Tibial nerve (tissue), 4 donors: ENCODE measurements around the gene CORO2B. TPM values are rescaled to one million over a fixed set of nuclear protein-coding genes. Genes with fewer than 3 reads are reported as not detected.

Experiments used
- DNase-seq, 2 donors: peaks; one replicate each; pipeline ENCODE4 v3.0.0-alpha.2; 2019; ENCODE audit warnings: low spot score in 2 of 2
- H3K27ac ChIP-seq, 4 donors: fragments of 200-600 bp; sonication (generic) in 3 of 4; one replicate each; pipeline ENCODE4 v1.5.1; 2017 to 2019; ENCODE audit warnings: mild to moderate bottlenecking in 1 of 4
- H3K27me3 ChIP-seq, 2 donors: fragments of 200-600 bp; sonication (generic) in 1 of 2; one replicate each; pipeline versions ENCODE4 v1.5.1 to v1.6.0; 2017 to 2019
- H3K36me3 ChIP-seq, 3 donors: fragments of 200-600 bp; sonication (generic); one replicate each; pipeline ENCODE4 v1.5.1; 2018 to 2019
- H3K4me1 ChIP-seq, 4 donors: fragments of 200-600 bp; sonication (generic) in 3 of 4; one replicate each; pipeline ENCODE4 v1.5.1; 2017 to 2019
- H3K4me3 ChIP-seq, 4 donors: fragments of 200-600 bp; sonication (generic) in 3 of 4; one replicate each; pipeline ENCODE4 v1.5.1; 2017 to 2019; ENCODE audit warnings: mild to moderate bottlenecking in 1 of 4, moderate library complexity in 1 of 4
- H3K9me3 ChIP-seq, 4 donors: fragments of 200-600 bp; sonication (generic) in 3 of 4; one replicate each; pipeline ENCODE4 v1.5.1; 2017 to 2019
- CTCF ChIP-seq, 5 experiments: fragments of 200-600 bp in 3 of 5; fragments of 450-650 bp in 2 of 5; sonication (generic) in 3 of 5; IDR thresholded peaks; one replicate each; pipeline ENCODE4 v1.5.1; 2016 to 2019; ENCODE audit warnings: antibody characterized with exemption in 5 of 5, mild to moderate bottlenecking in 3 of 5, moderate library complexity in 2 of 5
- EP300 ChIP-seq, 2 donors: sonication (generic); formaldehyde crosslinking; IDR thresholded peaks; one replicate each; pipeline ENCODE4 v1.6.1; 2017; ENCODE audit warnings: antibody characterized with exemption in 2 of 2, mild to moderate bottlenecking in 1 of 2
- POLR2A ChIP-seq, 2 donors: fragments of 450-650 bp; IDR thresholded peaks; one replicate each; pipeline ENCODE4 v1.6.1; 2017; ENCODE audit warnings: antibody characterized with exemption in 2 of 2, mild to moderate bottlenecking in 2 of 2, moderate library complexity in 2 of 2
- WGBS, 2 donors: methylation state at CpG; one replicate each; pipeline ENCODE4 v1.1.5; 2018; 5-methylcytosine and 5-hydroxymethylcytosine counted together
- total RNA-seq, 4 donors: library from RNA; depleted of rRNA; stranded (reverse); fragments of >200 nt; gene quantifications; one replicate each; pipeline ENCODE4 v1.1.0, GENCODE V29; 2016

The CORO2B gene
- total RNA-seq, 4 donors from 2014 or later: 6.3 to 12.6 (median 9.6) TPM

DNA sequence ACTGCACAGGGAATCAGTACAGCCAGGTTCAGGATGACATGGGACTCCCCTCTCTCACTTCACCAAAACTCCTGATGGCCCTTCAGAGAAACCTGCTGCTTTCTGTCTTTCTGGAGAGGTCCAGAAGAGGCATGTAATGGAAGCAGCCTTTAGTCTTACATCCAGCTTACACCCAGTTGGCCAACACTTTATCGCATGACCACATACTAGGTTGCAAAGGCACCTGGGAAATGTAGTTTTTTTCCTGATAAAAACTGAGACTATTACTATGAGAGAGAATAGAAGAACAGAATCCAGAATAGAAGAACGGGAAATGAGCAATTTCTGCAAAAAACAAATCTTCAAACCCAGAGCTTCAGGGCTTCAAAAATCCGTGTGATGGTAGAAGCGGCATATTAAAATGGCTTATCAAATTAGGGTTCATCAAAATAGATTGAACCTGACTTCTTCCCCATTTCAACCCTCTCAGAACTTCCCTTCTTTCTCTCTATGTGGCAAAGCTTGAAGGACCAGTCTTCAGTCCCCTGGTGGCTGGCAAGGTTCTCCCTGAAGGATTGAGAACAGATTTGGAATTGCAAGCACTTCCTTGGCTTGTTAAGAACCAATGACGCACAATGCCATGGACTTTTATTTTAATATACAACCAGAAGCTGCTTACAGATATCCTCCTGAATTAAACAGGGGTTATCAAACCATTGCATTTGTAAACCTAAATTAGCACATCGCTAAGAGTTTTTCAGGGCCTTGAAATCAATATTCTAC is 34.4 kb downstream of the CORO2B start:
- peaks cover 0 to 85% (median 38%) of the 10 kb centered on the region in 4 donors for H3K4me1 ChIP-seq
- TF ChIP-seq EP300 (IDR thresholded peaks at IDR 0.05) (no peak), CTCF (IDR thresholded peaks at IDR 0.05) (no peak), POLR2A (IDR thresholded peaks at IDR 0.05) (no peak)
- 93 to 94% methylated on average over 6 of the region's 6 CpGs for WGBS, 2 donors
- DNase-seq: no peak
- H3K9me3 ChIP-seq: no peaks in the 10 kb centered on the region
- peak overlapping the region in 3 of 4 donors; percentile 73 to 90 (median 88) for H3K27ac ChIP-seq
- no peaks in the 10 kb centered on the region for H3K36me3 ChIP-seq
- no peak overlapping the region for H3K4me3 ChIP-seq
- H3K27me3 ChIP-seq: no peaks in the 10 kb centered on the region

GRCh38 chr15:68614286-68615035 is 35.7 kb downstream of the CORO2B start:
- peaks cover 0 to 85% (median 34%) of the 10 kb centered on the region in 4 donors for H3K4me1 ChIP-seq
- peak in 1 of 2 donors; percentile 30 for DNase-seq
- TF ChIP-seq EP300 (IDR thresholded peaks at IDR 0.05) (peak in 1 of 2 donors; percentile 84), POLR2A (IDR thresholded peaks at IDR 0.05) (no peak)
- no peak overlapping the region for H3K4me3 ChIP-seq
- peak overlapping the region; percentile 64 to 90 (median 80) for H3K27ac ChIP-seq
- no peaks in the 10 kb centered on the region for H3K27me3 ChIP-seq
- 31 to 38% methylated on average over 15 to 17 of the region's 17 CpGs for WGBS, 2 donors
- no peaks in the 10 kb centered on the region for H3K36me3 ChIP-seq
- H3K9me3 ChIP-seq: no peaks in the 10 kb centered on the region

- Histone ChIP-seq H3K36me3 (no peaks in the 10 kb centered on the region), H3K27me3 (no peaks in the 10 kb centered on the region), H3K4me1 (peaks cover 0 to 85% (median 36%) of the 10 kb centered on the region in 4 donors), H3K27ac (peak overlapping the region; percentile 64 to 90 (median 80)), H3K4me3 (no peak overlapping the region), H3K9me3 (no peaks in the 10 kb centered on the region)
- DNase-seq: no peak
- TF ChIP-seq CTCF (IDR thresholded peaks at IDR 0.05): no peak
- TF ChIP-seq EP300 (IDR thresholded peaks at IDR 0.05): no peak
- TF ChIP-seq POLR2A (IDR thresholded peaks at IDR 0.05): no peak
- 45 to 54% methylated on average over 1 of the region's 1 CpG for WGBS, 2 donors
Observed at GRCh38 chr15:68615301-68615700, 36.5 kb downstream of the CORO2B start.

DNA sequence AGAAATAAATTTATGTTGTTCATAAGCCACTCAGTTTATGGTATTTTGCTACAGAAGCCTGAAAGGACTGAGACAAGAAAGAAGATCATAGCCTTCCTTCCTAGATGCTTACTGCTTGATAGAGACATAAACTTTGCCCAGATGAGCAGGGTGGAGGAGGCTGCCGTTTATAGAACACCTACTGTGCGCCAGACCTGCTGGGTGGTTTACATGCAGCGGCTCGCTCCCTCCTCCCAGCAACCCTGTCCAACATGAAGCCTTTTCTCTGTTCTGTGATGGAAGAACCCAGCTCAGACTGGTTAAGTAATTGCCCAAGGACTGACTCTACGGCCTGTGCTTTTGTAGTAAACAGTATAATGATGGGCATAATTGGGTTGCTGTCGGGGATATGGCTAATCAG is 37.0 kb downstream of the CORO2B start:
- Histone ChIP-seq H3K4me3 (no peak overlapping the region), H3K36me3 (no peaks in the 10 kb centered on the region), H3K4me1 (peaks cover 0 to 85% (median 36%) of the 10 kb centered on the region in 4 donors), H3K27ac (peak overlapping the region in 3 of 4 donors; percentile 73 to 90 (median 88)), H3K9me3 (no peaks in the 10 kb centered on the region), H3K27me3 (no peaks in the 10 kb centered on the region)
- TF ChIP-seq CTCF (IDR thresholded peaks at IDR 0.05) (no peak), POLR2A (IDR thresholded peaks at IDR 0.05) (no peak), EP300 (IDR thresholded peaks at IDR 0.05) (no peak)
- no peak for DNase-seq
- 86 to 88% methylated on average over 6 of the region's 6 CpGs for WGBS, 2 donors

GRCh38 chr15:68616397-68616796 is 37.6 kb downstream of the CORO2B start:
- TF ChIP-seq POLR2A (IDR thresholded peaks at IDR 0.05) (no peak), CTCF (IDR thresholded peaks at IDR 0.05) (no peak), EP300 (IDR thresholded peaks at IDR 0.05) (no peak)
- Histone ChIP-seq H3K4me3 (no peak overlapping the region), H3K9me3 (no peaks in the 10 kb centered on the region), H3K27me3 (no peaks in the 10 kb centered on the region), H3K36me3 (no peaks in the 10 kb centered on the region), H3K4me1 (peaks cover 0 to 87% (median 42%) of the 10 kb centered on the region in 4 donors), H3K27ac (peak overlapping the region in 3 of 4 donors; percentile 32 to 90 (median 88))
- WGBS, 2 donors: 77% methylated on average over 16 of the region's 16 CpGs
- DNase-seq: no peak
